ENCODE results near the gene SEC22A.

DNA sequence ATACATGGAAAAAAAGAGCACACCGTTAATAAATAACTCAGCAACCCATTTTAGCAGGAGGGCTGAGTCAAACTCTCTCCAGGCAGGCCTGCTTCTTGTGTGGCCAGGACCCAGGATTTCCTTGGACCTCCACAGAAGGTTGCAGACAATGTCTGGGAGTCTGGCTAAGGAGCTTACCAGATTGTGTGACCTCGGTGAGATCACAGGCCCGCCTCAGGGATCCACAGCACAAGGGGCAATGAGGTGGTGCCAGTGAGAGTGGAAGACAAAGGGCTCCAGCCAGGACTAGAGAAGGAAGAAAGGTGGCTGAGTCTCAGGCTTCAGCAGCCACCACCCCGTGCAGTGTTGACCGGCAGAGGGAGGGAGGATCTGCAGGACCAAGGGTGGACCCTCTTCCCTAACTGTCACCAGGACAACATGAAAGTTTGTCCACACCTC lies 32.2 kb upstream of the SEC22A start:
- TF ChIP-seq CTCF (IDR thresholded peaks at IDR 0.05): no peak
- no peak for TF ChIP-seq ZFX (IDR thresholded peaks at IDR 0.05; ENCODE audit: borderline replicate concordance)

Measured in 22Rv1 (cell line).